Neural progenitor cell (in vitro differentiated cells): ENCODE data around the gene MAML3. TPM values are rescaled to one million over a fixed set of nuclear protein-coding genes. Genes with fewer than 3 reads are reported as not detected.

Experiments used
- DNase-seq: peaks from one replicate; pipeline ENCODE4 v3.0.0-alpha.2; 2016; ENCODE audit warnings: low spot score
- H2AFZ ChIP-seq: fragments of 200-600 bp; sonication (generic); replicated peaks from 2 replicates; pipeline ENCODE4 v1.6.1; 2016; ENCODE audit warnings: antibody characterized with exemption
- H3F3A ChIP-seq: fragments of 200-600 bp; sonication (generic); 2 replicates; pipeline ENCODE4 v1.6.1; 2016; ENCODE audit warnings: antibody characterized with exemption, low read depth
- H3K27ac ChIP-seq: fragments of 200-600 bp; sonication (generic); 2 replicates; pipeline ENCODE4 v1.5.1; 2016; ENCODE audit warnings: mild to moderate bottlenecking
- H3K27me3 ChIP-seq: fragments of 200-600 bp; sonication (generic); 2 replicates; pipeline ENCODE4 v1.6.1; 2016; ENCODE audit warnings: mild to moderate bottlenecking, moderate library complexity
- H3K36me3 ChIP-seq: fragments of 200-600 bp; sonication (generic); 2 replicates; pipeline ENCODE4 v1.5.1; 2016
- H3K4me1 ChIP-seq: fragments of 200-600 bp; sonication (generic); 2 replicates; pipeline ENCODE4 v1.6.1; 2016; ENCODE audit warnings: mixed run types
- H3K4me2 ChIP-seq: fragments of 200-600 bp; sonication (generic); 2 replicates; pipeline ENCODE4 v1.6.1; 2016
- H3K4me3 ChIP-seq: fragments of 200-600 bp; sonication (generic); 2 replicates; pipeline ENCODE4 v1.5.1; 2016
- H3K79me2 ChIP-seq: fragments of 200-600 bp; sonication (generic); 2 replicates; pipeline ENCODE4 v1.6.1; 2016; ENCODE audit warnings: low read depth
- H3K9ac ChIP-seq: fragments of 200-600 bp; sonication (generic); 2 replicates; pipeline ENCODE4 v1.6.1; 2016
- H3K9me3 ChIP-seq: fragments of 200-600 bp; sonication (generic); 2 replicates; pipeline ENCODE4 v1.5.1; 2016; ENCODE audit warnings: low read depth
- H4K20me1 ChIP-seq: fragments of 200-600 bp; sonication (generic); 2 replicates; pipeline ENCODE4 v1.6.1; 2016; ENCODE audit warnings: low read depth
- H3K27ac Mint-ChIP-seq: 3 replicates; pipeline ENCODE4 v1.8.0; 2021; ENCODE audit warnings: mixed read lengths
- H3K27me3 Mint-ChIP-seq: 2 replicates; pipeline ENCODE4 v1.8.0; 2022; ENCODE audit warnings: low read depth, mild to moderate bottlenecking, inconsistent platforms, moderate library complexity, mixed read lengths; ENCODE audit not compliant: insufficient read depth
- H3K36me3 Mint-ChIP-seq: 3 replicates; pipeline ENCODE4 v1.8.0; 2021; ENCODE audit warnings: mixed read lengths
- H3K4me1 Mint-ChIP-seq: 3 replicates; pipeline ENCODE4 v1.8.0; 2021; ENCODE audit warnings: mixed read lengths
- H3K4me3 Mint-ChIP-seq: 3 replicates; pipeline ENCODE4 v1.8.0; 2021; ENCODE audit warnings: mild to moderate bottlenecking, moderate library complexity, mixed read lengths
- H3K9me3 Mint-ChIP-seq: 3 replicates; pipeline ENCODE4 v1.8.0; 2020; ENCODE audit warnings: mixed read lengths
- EZH2 ChIP-seq: fragments of 200-600 bp; sonication (generic); IDR thresholded peaks from 2 replicates; pipeline ENCODE4 v1.6.1; 2017; ENCODE audit warnings: antibody characterized with exemption, mild to moderate bottlenecking, moderate library complexity
- EZH2phosphoT487 ChIP-seq: fragments of 200-600 bp; sonication (generic); IDR thresholded peaks from 2 replicates; pipeline ENCODE4 v1.6.1; 2017; ENCODE audit warnings: antibody characterized with exemption
- total RNA-seq: library from RNA; depleted of rRNA; stranded (reverse); fragments of >200 nt; gene quantifications from 2 replicates; pipeline ENCODE4 v1.2.3, GENCODE V29; 2015; ENCODE audit warnings: low replicate concordance
- TF ChIP-seq, protein P1 (sequence below): fragments of 200-600 bp; sonication (generic); IDR thresholded peaks from 2 replicates; pipeline ENCODE4 v1.5.1; 2017; ENCODE audit warnings: antibody characterized with exemption, mild to moderate bottlenecking

MAML3 gene
- total RNA-seq, 1 donor from 2014 or later: 14.4 TPM

DNA sequence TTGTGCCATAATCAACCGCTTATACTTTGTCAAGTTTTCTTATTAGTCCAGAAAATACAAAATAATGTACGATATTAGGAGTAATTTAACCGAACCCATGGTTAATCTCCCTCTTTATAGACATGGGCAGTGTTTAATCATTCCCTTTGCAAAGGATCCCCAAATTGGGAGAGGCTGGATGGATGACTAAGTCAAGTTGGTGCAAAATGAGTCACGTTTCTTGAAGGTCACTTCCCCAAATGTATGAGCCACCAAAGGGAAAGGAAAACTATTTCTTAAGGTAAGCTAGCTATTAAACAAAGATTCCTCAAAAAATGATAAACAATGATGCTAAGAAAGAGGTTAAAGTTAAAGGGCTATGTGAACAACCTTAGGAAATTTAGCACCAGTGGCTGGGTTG, 17.5 kb downstream of the MAML3 start:
- Mint-ChIP-seq H3K27me3 (peaks cover 7% of the 10 kb centered on the region), H3K4me1 (peaks cover 20% of the 10 kb centered on the region), H3K36me3 (peaks cover 9% of the 10 kb centered on the region), H3K27ac (no peak overlapping the region), H3K4me3 (no peak overlapping the region), H3K9me3 (peaks cover 8% of the 10 kb centered on the region)
- Histone ChIP-seq H3K4me2 (no peak overlapping the region), H4K20me1 (peaks cover 11% of the 10 kb centered on the region), H3K4me3 (no peak overlapping the region), H3K4me1 (peaks cover 10% of the 10 kb centered on the region), H3F3A (no peaks in the 10 kb centered on the region), H2AFZ (no peak overlapping the region), H3K9me3 (no peaks in the 10 kb centered on the region), H3K9ac (no peak overlapping the region), H3K27ac (no peak overlapping the region), H3K27me3 (no peaks in the 10 kb centered on the region), H3K79me2 (peaks cover 12% of the 10 kb centered on the region), H3K36me3 (no peaks in the 10 kb centered on the region)
- TF ChIP-seq, protein P1, sequence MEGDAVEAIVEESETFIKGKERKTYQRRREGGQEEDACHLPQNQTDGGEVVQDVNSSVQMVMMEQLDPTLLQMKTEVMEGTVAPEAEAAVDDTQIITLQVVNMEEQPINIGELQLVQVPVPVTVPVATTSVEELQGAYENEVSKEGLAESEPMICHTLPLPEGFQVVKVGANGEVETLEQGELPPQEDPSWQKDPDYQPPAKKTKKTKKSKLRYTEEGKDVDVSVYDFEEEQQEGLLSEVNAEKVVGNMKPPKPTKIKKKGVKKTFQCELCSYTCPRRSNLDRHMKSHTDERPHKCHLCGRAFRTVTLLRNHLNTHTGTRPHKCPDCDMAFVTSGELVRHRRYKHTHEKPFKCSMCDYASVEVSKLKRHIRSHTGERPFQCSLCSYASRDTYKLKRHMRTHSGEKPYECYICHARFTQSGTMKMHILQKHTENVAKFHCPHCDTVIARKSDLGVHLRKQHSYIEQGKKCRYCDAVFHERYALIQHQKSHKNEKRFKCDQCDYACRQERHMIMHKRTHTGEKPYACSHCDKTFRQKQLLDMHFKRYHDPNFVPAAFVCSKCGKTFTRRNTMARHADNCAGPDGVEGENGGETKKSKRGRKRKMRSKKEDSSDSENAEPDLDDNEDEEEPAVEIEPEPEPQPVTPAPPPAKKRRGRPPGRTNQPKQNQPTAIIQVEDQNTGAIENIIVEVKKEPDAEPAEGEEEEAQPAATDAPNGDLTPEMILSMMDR: no peak
- TF ChIP-seq EZH2phosphoT487: no peak
- no peak for TF ChIP-seq EZH2
- no peak for DNase-seq

DNA sequence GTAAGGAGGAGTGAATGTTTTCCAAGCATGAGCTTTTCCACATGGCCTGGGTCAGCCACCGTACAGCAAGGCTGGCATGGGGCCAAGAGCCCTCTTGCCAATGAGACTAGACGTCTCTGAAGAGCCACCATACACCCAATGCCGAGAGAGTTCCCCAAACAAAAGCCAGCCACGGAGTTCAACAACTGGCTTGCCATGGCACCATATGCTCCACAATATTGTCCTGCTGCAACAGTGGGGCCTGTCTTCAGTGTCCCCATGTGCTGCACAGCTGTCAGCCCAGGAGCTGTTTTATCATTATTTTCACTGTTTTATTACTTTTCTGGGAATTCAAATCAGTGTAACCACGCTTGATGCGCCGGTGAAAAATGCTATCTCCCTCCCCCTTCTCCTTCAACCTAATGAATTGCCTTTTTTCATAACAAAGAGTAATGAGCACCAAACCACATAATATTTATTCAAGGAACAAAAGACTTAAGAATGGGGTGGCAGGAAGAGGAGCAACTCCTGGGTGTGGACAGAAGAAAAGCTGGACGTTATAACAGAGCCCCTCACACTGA, 18.4 kb downstream of the MAML3 start:
- no peak for DNase-seq
- H4K20me1 ChIP-seq: peaks cover 4% of the 10 kb centered on the region
- no peaks in the 10 kb centered on the region for H3K27me3 ChIP-seq
- peaks cover 6% of the 10 kb centered on the region for H3K27me3 Mint-ChIP-seq
- no peak overlapping the region for H3K4me3 Mint-ChIP-seq
- H3K4me1 ChIP-seq: peaks cover 10% of the 10 kb centered on the region
- H3K79me2 ChIP-seq: peaks cover 9% of the 10 kb centered on the region
- peaks cover 9% of the 10 kb centered on the region for H3K36me3 Mint-ChIP-seq
- H3K9ac ChIP-seq: no peak overlapping the region
- no peak overlapping the region for H3K4me3 ChIP-seq
- H3K4me2 ChIP-seq: no peak overlapping the region
- peaks cover 20% of the 10 kb centered on the region for H3K4me1 Mint-ChIP-seq
- H3K9me3 Mint-ChIP-seq: peaks cover 8% of the 10 kb centered on the region
- no peaks in the 10 kb centered on the region for H3F3A ChIP-seq
- H3K27ac ChIP-seq: no peak overlapping the region
- no peak overlapping the region for H3K27ac Mint-ChIP-seq
- TF ChIP-seq EZH2phosphoT487 (no peak), EZH2 (no peak)
- TF ChIP-seq, protein P1: no peak
- H3K36me3 ChIP-seq: no peaks in the 10 kb centered on the region
- H3K9me3 ChIP-seq: no peaks in the 10 kb centered on the region
- H2AFZ ChIP-seq: no peak overlapping the region

DNA sequence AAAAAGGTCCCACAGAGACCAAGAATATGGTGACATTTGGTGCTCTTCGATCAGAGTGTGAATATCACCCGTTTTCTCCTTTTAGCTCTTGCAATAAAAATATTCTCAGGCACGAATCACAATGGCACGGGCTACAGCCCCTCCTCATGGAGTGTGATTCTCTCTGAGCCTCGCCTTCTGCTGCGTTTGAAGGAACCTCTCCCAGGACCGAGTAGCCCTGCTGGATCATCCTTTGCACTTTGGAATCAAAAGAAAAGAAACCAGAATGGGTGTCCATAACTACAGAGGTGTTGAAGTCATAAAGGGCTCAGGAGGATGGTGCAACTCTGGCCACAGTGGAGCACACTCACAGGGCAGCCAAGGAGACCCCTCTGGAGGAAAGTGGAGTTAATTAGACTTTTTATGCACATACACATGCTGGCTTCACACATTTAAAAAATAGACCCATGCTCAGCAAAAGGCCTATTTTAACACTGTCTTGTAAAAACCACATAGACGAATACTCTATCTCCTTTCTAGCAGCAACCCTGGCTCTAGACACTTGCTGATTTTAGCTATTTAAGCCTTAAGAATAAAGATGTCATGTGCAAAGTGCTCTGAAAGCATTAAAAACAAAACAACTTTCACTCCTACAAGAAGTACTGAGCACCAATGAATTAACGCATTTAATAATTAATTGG, 19.1 kb downstream of the MAML3 start:
- peaks cover 7% of the 10 kb centered on the region for H3K79me2 ChIP-seq
- no peak overlapping the region for H3K4me2 ChIP-seq
- H3K4me1 Mint-ChIP-seq: peaks cover 20% of the 10 kb centered on the region
- peaks cover 8% of the 10 kb centered on the region for H3K9me3 Mint-ChIP-seq
- no peak overlapping the region for H3K4me3 ChIP-seq
- H3K9me3 ChIP-seq: no peaks in the 10 kb centered on the region
- TF ChIP-seq EZH2 (no peak), EZH2phosphoT487 (no peak)
- TF ChIP-seq, protein P1: no peak
- no peaks in the 10 kb centered on the region for H3F3A ChIP-seq
- H3K4me1 ChIP-seq: peaks cover 10% of the 10 kb centered on the region
- peaks cover 5% of the 10 kb centered on the region for H3K27me3 Mint-ChIP-seq
- DNase-seq: no peak
- no peak overlapping the region for H3K4me3 Mint-ChIP-seq
- H3K27me3 ChIP-seq: no peaks in the 10 kb centered on the region
- H3K36me3 ChIP-seq: no peaks in the 10 kb centered on the region
- H3K27ac ChIP-seq: no peak overlapping the region
- H3K9ac ChIP-seq: no peak overlapping the region
- H4K20me1 ChIP-seq: no peaks in the 10 kb centered on the region
- H3K27ac Mint-ChIP-seq: no peak overlapping the region
- H2AFZ ChIP-seq: no peak overlapping the region
- peaks cover 9% of the 10 kb centered on the region for H3K36me3 Mint-ChIP-seq
